Stimulated activated naive CD4-positive, alpha-beta T cell treated with Interleukin-2 at 50 U/mL for 16 hours (primary cell): ENCODE results near the gene CPNE4.

ENCODE experiments used
- DNase-seq: peaks from one replicate; lab custom pipeline; 2025; lab: John Stamatoyannopoulos, UW

Gene CPNE4

GRCh38 chr3:131796558-131797198 is 238.1 kb downstream of the CPNE4 start:
- DNase-seq: no peak

DNA sequence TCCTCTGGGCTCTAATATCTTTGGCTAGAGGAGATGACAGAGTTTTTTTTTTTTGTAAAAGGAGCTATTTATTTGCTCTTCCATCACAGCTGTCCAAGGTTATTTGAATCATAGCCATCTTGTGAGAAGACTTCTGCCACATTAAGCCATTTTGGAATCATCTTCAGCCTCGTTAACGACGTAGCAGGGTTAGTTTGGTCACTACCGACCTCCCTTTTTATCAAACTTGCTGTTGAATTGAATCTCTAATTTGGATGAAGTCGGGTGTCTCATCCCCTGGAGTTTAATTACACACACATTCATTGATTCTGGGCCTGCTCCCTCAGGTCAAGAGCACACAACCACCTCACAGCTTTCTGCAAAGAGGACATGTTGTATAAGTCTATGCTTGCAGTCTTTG is 238.7 kb downstream of the CPNE4 start:
- no peak for DNase-seq

- no peak for DNase-seq
Observed at GRCh38 chr3:131795390-131796090, 239.3 kb downstream of the CPNE4 start.

DNA sequence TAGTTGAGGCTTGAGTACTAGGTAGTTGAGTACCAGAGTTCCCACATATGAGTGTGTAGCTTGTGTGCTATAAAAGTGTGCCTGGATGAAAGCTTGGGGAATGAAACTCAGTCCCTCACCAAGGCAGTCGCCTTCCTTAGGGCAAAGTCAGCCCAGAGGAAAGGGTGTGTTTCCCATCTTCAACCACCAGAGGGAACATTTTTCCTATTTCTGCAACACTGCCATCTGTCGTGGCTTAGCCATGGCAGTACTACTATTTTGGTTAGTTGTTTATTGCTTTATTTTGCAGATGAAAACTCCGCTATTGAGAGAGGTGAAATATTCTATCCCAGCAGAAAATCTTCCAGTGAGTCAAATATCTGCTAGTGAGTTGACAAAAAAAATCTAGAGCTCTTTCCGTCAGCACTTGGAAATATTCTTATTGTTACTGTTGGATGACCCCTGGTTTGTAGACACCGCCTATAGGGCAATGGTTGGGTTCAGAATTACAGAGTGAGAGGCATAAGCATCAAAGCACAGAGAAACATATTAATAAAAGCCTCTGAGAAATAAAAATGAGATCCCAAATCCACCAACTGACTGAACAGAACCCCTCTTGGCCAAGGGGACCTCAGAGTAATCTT is 239.9 kb downstream of the CPNE4 start:
- no peak for DNase-seq

- no peak for DNase-seq
Observed at GRCh38 chr3:131793870-131794269, 240.9 kb downstream of the CPNE4 start.

GRCh38 chr3:131789188-131789587 is 245.6 kb downstream of the CPNE4 start:
- no peak for DNase-seq

- DNase-seq: no peak
Observed at GRCh38 chr3:131786386-131786785, 248.4 kb downstream of the CPNE4 start.

DNA sequence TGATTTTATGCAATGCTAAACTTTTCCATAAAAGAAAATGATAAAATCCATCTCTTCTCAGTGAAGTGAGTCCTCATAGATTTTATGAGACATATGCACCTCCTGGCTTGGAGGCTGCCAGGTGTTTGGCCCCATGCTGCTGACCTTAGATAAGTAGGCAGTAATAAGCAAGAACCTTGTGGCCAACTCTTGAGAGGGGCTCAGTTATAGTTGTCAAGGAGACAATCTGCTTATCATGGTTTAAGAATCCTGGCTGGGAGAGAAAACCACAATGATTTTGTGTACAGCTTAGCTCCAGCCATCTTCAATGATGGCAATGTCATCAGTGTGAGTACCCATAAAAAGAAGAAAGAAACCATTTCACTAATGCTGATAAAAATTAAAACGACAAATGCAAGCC is 252.1 kb downstream of the CPNE4 start:
- DNase-seq: no peak

DNA sequence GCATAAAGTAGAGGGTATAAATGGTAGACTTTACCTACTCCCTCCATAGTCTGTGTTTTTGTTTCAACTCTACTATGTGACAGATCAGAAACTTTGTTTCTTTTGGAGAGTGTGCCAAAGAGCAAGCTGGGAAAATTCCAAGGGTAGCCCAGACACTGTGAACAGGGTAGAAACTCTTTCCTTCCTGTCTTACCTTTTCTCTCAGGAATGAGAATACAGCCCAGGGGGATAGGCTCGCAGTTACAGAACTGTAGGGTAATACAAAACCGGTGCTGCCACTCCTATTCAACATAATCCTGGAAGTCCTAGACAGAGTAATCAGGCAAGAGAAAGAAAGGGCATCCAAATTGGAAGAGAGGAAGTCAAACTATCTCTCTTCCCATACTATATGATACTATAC is 256.3 kb downstream of the CPNE4 start:
- DNase-seq: no peak

- no peak for DNase-seq
Observed at GRCh38 chr3:131775650-131776049, 259.2 kb downstream of the CPNE4 start.

GRCh38 chr3:131772269-131773026 is 262.4 kb downstream of the CPNE4 start:
- DNase-seq: no peak

DNA sequence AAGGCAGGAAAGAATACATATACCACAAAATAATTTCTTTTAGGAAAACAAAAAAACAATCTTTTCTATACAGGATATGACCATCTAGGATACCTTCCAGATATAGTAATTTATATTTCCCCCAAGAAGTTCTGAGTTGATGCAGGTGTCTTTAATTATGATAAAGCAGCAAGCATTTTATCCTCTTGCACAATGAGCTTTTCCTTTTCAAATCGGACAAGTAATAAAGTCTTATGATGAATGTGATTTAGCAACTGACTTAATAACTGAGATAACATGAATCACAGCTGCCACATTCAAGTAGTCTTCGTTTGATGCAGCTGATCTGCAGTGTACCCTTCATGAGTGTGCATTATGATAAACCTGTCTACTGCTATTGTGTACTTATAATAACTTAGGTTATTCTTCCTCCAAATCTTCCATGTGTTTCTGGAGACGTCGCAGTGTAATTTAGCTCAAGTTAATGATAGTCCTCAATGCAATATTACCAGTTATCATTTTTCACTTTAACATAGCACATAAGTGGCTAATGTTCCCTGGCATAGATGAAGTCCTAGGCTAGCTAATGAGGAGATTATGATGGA is 271.7 kb downstream of the CPNE4 start:
- DNase-seq: no peak

DNA sequence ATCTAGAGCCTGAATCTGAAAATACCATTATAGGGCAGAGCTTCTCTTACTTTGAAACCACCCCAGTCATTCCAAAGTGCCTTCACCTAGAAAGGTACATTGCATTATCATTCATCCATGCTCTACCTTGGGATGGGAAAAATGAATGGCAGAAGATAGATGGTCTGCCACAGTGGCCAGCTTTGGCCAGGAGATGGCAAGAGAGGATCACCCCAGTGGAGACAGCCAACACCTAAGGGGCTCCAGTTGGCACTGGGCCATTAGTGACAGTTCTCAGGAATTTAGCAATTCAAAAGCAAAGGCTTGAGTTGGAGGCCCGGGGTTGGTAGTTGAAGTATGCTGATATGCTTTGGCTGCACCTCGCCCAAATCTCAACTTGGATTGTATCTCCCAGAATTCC is 278.4 kb downstream of the CPNE4 start:
- DNase-seq: no peak

DNA sequence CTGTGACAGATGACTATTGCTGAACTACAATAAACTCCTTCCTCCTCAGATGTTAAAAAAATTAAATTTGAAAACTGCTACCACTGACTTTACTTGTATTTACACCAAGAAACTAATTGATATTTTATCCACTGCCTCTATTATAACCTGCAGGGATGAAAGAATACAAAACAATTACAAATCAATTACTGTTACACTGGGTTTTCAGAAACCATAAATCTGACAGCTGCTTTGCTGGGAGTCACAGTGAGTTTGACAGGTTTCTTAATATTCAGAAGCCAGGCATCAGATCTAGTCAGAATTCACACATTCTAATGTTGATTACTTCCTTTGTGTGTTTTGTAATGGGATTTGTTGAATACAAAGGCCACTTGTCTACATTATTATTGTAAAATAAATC is 279.4 kb downstream of the CPNE4 start:
- no peak for DNase-seq

DNA sequence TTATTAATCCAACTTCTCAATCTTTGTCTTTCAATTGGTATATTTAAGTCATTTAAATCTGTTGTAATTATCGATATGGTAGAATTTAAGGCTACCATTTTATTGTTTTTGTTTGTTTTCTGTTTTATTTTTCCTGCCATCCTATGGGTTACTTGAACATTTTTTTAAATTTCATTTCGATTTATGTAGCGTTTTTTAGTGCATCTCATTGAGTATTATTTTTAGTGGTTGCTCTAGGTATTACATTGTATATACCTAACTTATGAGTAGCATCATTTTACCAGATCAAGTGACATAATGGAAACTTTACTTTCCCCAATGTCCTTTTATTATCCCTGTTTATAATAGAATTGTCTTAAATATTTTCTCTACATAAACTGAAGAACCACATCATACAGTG is 284.6 kb downstream of the CPNE4 start:
- no peak for DNase-seq

- DNase-seq: no peak
Observed at GRCh38 chr3:131749826-131750225, 285.0 kb downstream of the CPNE4 start.

DNA sequence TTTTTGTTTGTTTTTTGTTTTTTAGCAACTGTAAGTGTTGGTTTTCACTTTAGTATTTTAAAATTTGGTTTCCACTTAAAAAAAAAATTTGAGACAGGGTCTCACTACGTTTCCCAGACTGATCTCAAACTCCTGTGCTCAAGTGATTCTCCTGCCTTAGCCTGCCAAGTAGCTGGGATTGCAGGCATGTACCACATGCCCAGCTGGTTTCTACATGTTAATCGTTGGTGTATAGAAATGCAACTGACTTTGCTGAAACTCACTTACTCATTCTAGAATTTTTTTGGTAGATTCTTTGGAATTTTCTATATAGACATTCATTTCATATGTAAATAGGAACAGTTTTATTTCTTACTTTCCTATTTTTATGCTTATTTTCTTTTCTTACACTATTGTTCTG is 287.3 kb downstream of the CPNE4 start:
- DNase-seq: no peak

GRCh38 chr3:131744765-131745164 is 290.0 kb downstream of the CPNE4 start:
- no peak for DNase-seq

DNA sequence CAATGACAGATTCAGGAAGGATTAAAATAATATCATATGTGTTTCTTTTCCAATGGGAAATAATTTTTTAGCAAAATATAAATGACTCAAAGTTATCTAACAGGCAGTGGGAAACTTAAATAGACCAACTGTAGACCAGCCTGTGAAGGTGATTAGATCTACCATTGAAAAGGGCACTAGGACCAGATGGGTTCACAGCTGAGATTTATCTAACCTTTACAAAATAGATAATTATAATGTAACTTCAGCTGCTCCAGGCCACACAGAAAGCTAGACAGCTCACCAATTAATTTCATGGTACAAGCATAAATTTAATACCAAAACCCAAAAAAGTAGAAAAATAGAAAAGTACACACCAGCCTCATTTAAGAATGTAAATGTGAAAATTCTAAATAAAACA is 291.7 kb downstream of the CPNE4 start:
- no peak for DNase-seq

GRCh38 chr3:131739211-131739610 is 295.6 kb downstream of the CPNE4 start:
- no peak for DNase-seq

DNA sequence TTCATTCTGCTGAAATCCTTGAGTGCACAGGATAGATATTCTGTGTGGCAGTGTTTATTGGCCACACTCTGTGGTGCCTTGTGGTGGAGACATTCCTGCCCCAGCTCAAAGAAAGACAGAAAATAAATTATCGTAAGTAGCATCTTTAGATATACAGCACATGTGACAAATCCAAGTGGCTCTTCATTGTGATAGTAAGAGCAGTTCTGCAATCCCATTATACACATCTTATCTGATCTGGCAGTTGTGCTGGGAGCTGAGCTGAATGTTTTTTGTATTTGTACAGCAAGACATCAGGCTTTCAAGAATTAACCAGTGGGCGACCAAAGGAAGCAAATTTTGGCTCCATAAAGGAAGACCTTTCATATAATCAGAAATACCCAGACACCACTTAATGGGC is 296.7 kb downstream of the CPNE4 start:
- no peak for DNase-seq

DNA sequence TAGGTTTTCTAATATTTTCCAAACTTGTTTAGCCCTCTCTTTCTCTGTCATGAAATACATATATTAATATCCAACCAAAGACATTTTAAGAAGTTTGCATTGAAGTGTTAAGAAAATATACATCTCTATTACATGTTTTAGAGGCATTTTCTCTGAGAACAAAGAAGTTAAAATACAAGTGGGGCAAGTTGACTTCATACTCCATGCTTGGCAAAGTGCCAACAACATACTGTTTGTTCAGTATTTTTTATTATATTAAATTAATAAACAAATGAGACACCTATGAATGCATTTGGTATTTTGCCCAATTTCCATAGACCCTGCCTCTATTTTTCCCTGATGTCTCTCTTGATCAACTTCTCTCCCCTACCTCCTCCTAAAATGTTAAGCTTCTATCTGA is 299.3 kb downstream of the CPNE4 start:
- DNase-seq: no peak
